K562 (cell line): ENCODE data around the gene NIM1K. TPM values are rescaled to one million over a fixed set of nuclear protein-coding genes. Genes with fewer than 3 reads are reported as not detected.
A peak's percentile ranks its signal among the peaks of the same experiment; 100 is the strongest.

ENCODE experiments used
- ATAC-seq: fragments of 200-7000 bp; cut with Tn5 transposase; 3 replicates; pipeline ENCODE4 v1.9.1; 2020; ENCODE audit warnings: moderate library complexity
- BruUV-seq: library from RNA; stranded (reverse); fragments of 400-500 nt; replicated peaks from 2 replicates; lab custom pipeline; 2021; lab: Mats Ljungman, UMichigan
- CTCF ChIA-PET: fragments of 300-600 bp; formaldehyde crosslinking; extraction: SDS; loops from one replicate; lab custom pipeline; 2021; ENCODE audit warnings: low intra/inter-chr PET ratio; lab: Yijun Ruan, JAX
- POLR2A ChIA-PET: fragments of 300-600, 350-650 bp; sonication (Branson Sonifier 250); formaldehyde crosslinking; extraction: SDS; loops from one replicate; lab custom pipeline; 2021; ENCODE audit warnings: antibody characterized with exemption, inconsistent platforms; lab: Yijun Ruan, JAX
- DNase-seq, 4 experiments: peaks; one replicate each; pipeline versions ENCODE4 v3.0.0 to v3.0.0-alpha.2; 2011 to 2018; ENCODE audit warnings: low spot score in 3 of 4, mixed read lengths in 3 of 4; ENCODE audit errors: extremely low read depth in 1 of 4
- FAIRE-seq: peaks from 2 replicates; lab custom pipeline; 2011; peaks lifted over from hg19 to GRCh38; lab: Jason Lieb, UNC
- H2AFZ ChIP-seq: 2 replicates; pipeline ENCODE4 v1.6.0; 2011; ENCODE audit warnings: low read depth, low read length, control low read depth, inconsistent platforms
- H3K27ac ChIP-seq: fragments of 200-600 bp; 3 replicates; pipeline ENCODE4 v1.8.0; 2011; ENCODE audit warnings: low read depth, mild to moderate bottlenecking, control low read depth, inconsistent platforms, low read length, moderate library complexity, mixed read lengths; ENCODE audit errors: extremely low read depth
- H3K27me3 ChIP-seq, 2 experiments: fragments of 300-600 bp in 1 of 2; 2 replicates in 1 of 2; 3 replicates in 1 of 2; pipeline versions ENCODE4 v1.6.0 to v1.8.0; 2011; ENCODE audit warnings: inconsistent platforms in 2 of 2, low read length in 2 of 2, mild to moderate bottlenecking in 1 of 2, mixed read lengths in 1 of 2, moderate library complexity in 1 of 2; ENCODE audit not compliant: control insufficient read depth in 2 of 2, insufficient read depth in 2 of 2
- H3K36me3 ChIP-seq: fragments of 300-600 bp; 3 replicates; pipeline ENCODE4 v1.8.0; 2011; ENCODE audit warnings: mild to moderate bottlenecking, low read length, inconsistent platforms; ENCODE audit not compliant: control insufficient read depth, insufficient read depth
- H3K4me1 ChIP-seq, 2 experiments: fragments of 200-600 bp in 1 of 2; replicated peaks in 1 of 2; 2 replicates in 1 of 2; 3 replicates in 1 of 2; pipeline versions ENCODE4 v1.5.1 to v1.8.0; 2011; ENCODE audit warnings: inconsistent platforms in 2 of 2, low read length in 2 of 2, mild to moderate bottlenecking in 1 of 2, mixed read lengths in 1 of 2, moderate library complexity in 1 of 2; ENCODE audit not compliant: control insufficient read depth in 2 of 2, insufficient read depth in 2 of 2
- H3K4me2 ChIP-seq: 2 replicates; pipeline ENCODE4 v1.6.1; 2011; ENCODE audit warnings: low read length, control low read depth, inconsistent platforms, mixed read lengths; ENCODE audit not compliant: insufficient read depth
- H3K4me3 ChIP-seq: fragments of 200-600 bp; sonication (generic), shearing (Covaris generic); 2 replicates; pipeline ENCODE4 v1.5.1; 2016; ENCODE audit warnings: control low read depth, inconsistent platforms
- H3K79me2 ChIP-seq: fragments of 200-600 bp; 3 replicates; pipeline ENCODE4 v1.8.0; 2011; ENCODE audit warnings: low read length, inconsistent platforms; ENCODE audit not compliant: control insufficient read depth, insufficient read depth
- H3K9ac ChIP-seq, 2 experiments: 2 replicates each; pipeline versions ENCODE4 v1.6.0 to v1.6.1; 2011; ENCODE audit warnings: low read depth in 2 of 2, low read length in 2 of 2, control low read depth in 1 of 2, inconsistent platforms in 1 of 2, mild to moderate bottlenecking in 1 of 2, mixed read lengths in 1 of 2; ENCODE audit not compliant: insufficient read depth in 1 of 2
- H3K9me1 ChIP-seq: one replicate; pipeline ENCODE4 v1.6.0; 2011; ENCODE audit warnings: inconsistent platforms, mild to moderate bottlenecking, low read length, moderate library complexity; ENCODE audit not compliant: control insufficient read depth, insufficient read depth
- H3K9me3 ChIP-seq: replicated peaks from 2 replicates; pipeline ENCODE4 v1.5.1; 2011; ENCODE audit warnings: low read depth, low read length, inconsistent platforms; ENCODE audit not compliant: control insufficient read depth, insufficient read depth
- H4K20me1 ChIP-seq: replicated peaks from 2 replicates; pipeline ENCODE4 v1.6.1; 2011; ENCODE audit warnings: low read length, inconsistent platforms, mixed read lengths; ENCODE audit not compliant: control insufficient read depth, insufficient read depth
- ARID1B ChIP-seq: fragments of 450-650 bp; IDR thresholded peaks from 2 replicates; pipeline ENCODE4 v1.6.1; 2016; ENCODE audit warnings: antibody characterized with exemption, mild to moderate bottlenecking, inconsistent platforms
- CCAR2 ChIP-seq: fragments of 200-400 bp; formaldehyde crosslinking; IDR thresholded peaks from 2 replicates; pipeline ENCODE4 v1.6.1; 2017; ENCODE audit warnings: mild to moderate bottlenecking, low read depth, low read length
- FOXJ2 ChIP-seq: fragments of 200-800 bp; sonication (Bioruptor generic); IDR thresholded peaks from 2 replicates; pipeline ENCODE4 v1.6.1; 2016; ENCODE audit warnings: missing genetic modification characterization, missing compliant biosample characterization
- PHF21A ChIP-seq: fragments of 450-650 bp; IDR thresholded peaks from 2 replicates; pipeline ENCODE4 v1.6.1; 2017; ENCODE audit warnings: low read depth, borderline replicate concordance
- RAD21 ChIP-seq, 2 experiments: fragments of 250-450 bp in 1 of 2; fragments of 450-650 bp in 1 of 2; sonication (Bioruptor Pico) in 1 of 2; formaldehyde crosslinking in 1 of 2; IDR thresholded peaks in 1 of 2; conservative IDR thresholded peaks in 1 of 2; 2 replicates each; pipeline versions ENCODE4 v1.4.0 to v1.8.0; 2020 to 2022; ENCODE audit warnings: mild to moderate bottlenecking in 2 of 2, moderate library complexity in 1 of 2
- SMC3 ChIP-seq: conservative IDR thresholded peaks from 2 replicates; pipeline ENCODE4 v1.6.1; 2011; ENCODE audit warnings: low read depth, low read length, improper control_type of control experiment; ENCODE audit not compliant: insufficient read depth
- SP2 ChIP-seq: IDR thresholded peaks from 2 replicates; pipeline ENCODE4 v1.6.1; 2011; ENCODE audit warnings: mild to moderate bottlenecking, low read depth, low read length, moderate library complexity; ENCODE audit not compliant: poor library complexity, severe bottlenecking; ENCODE audit errors: extremely low read depth
- WGBS: fragments of 100-300 bp; shearing (Covaris generic); methylation state at CpG from one replicate; pipeline ENCODE4 v1.1.6; 2016; ENCODE audit warnings: low coverage, mixed read lengths; ENCODE audit not compliant: insufficient coverage; ENCODE audit errors: missing lambda C conversion rate; 5-methylcytosine and 5-hydroxymethylcytosine counted together
- in situ Hi-C: fragments of 300-500 bp; cut with MboI; formaldehyde crosslinking; loops from 4 replicates; pipeline ENCODE4 v1.15.0; 2018; ENCODE audit warnings: inconsistent platforms, mixed read lengths
- intact Hi-C: fragments of 100-400 bp; cut with micrococcal nuclease; formaldehyde crosslinking; loops from 2 replicates; pipeline ENCODE4 v1.14.2; 2022
- polyA plus RNA-seq, 8 experiments: library from polyadenylated mRNA; depleted of rRNA in 4 of 8; stranded (reverse) in 5 of 8; unstranded in 3 of 8; fragments of >200 nt; fragmentation: Nextera tagmentation in 2 of 8; fragmentation: Illumina TruSeq in 1 of 8; extraction: Ambion mirVana in 2 of 8; extraction: Trizol in 1 of 8; gene quantifications; 2 replicates each; pipeline versions ENCODE4 v1.2.1 to v1.2.3, GENCODE V29; 2011 to 2014; ENCODE audit warnings: inconsistent platforms in 1 of 8, missing spikeins in 1 of 8
- total RNA-seq, 7 experiments: library from RNA; depleted of rRNA in 6 of 7; stranded (reverse); fragments of >200 nt in 6 of 7; fragmentation: Illumina TruSeq in 2 of 7; extraction: Trizol in 2 of 7; gene quantifications; 2 replicates each; pipeline versions ENCODE4 v1.2.1 to v1.2.3, GENCODE V29; 2011 to 2021; ENCODE audit warnings: low replicate concordance in 1 of 7
- TF ChIP-seq, protein P1 (sequence below): fragments of 450-650 bp; IDR thresholded peaks from 2 replicates; pipeline ENCODE4 v1.6.1; 2016; ENCODE audit warnings: antibody characterized with exemption
- TF ChIP-seq, protein P2 (sequence below): fragments of 450-650 bp; IDR thresholded peaks from 2 replicates; pipeline ENCODE4 v1.6.1; 2016
- TF ChIP-seq, protein P3 (sequence below), 3 experiments: IDR thresholded peaks in 2 of 3; conservative IDR thresholded peaks in 1 of 3; 2 replicates each; pipeline ENCODE4 v1.5.1; 2011 to 2012; ENCODE audit warnings: low read length in 3 of 3, mild to moderate bottlenecking in 3 of 3, control low read depth in 2 of 3, improper control_type of control experiment in 1 of 3, inconsistent platforms in 1 of 3, low read depth in 1 of 3, mixed read lengths in 1 of 3, moderate library complexity in 1 of 3; ENCODE audit not compliant: insufficient read depth in 2 of 3
- TF ChIP-seq, protein P4 (sequence below): fragments of 250-450 bp; sonication (Bioruptor Pico); IDR thresholded peaks from 2 replicates; pipeline ENCODE4 v1.8.0; 2021; ENCODE audit warnings: moderate library complexity, mild to moderate bottlenecking, inconsistent platforms
- TF ChIP-seq, protein P5 (sequence below): fragments of 450-650 bp; IDR thresholded peaks from 2 replicates; pipeline ENCODE4 v1.6.1; 2018; ENCODE audit warnings: mild to moderate bottlenecking, low read depth; ENCODE audit not compliant: partially characterized antibody

The NIM1K gene
- total and polyA plus RNA-seq, 9 of the 15 experiments (the other 6 are each of a cell fraction or from before 2014, with no cell fraction given) = 0.03 to 0.34 (median 0.08) TPM; not detected in 3

DNA sequence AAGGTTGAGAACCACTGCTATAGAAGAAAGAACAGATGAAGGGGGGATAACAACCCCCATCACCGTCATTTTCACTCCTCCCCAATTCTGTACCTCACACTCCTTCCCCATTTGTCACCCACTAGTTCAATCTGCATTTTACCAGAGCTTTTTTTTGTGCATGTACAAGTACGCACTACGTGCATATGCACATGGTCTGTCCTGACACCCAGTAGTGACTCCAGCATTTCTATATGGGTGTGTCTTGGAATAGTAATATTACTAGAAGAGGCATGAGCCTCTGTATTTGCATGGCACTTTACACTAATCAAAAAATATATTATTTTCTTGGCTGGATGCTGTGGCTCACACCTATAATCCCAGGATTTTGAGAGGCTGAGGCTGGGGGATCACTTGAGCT is 38.7 kb downstream of the NIM1K start (continued):
- TF ChIP-seq, protein P1, sequence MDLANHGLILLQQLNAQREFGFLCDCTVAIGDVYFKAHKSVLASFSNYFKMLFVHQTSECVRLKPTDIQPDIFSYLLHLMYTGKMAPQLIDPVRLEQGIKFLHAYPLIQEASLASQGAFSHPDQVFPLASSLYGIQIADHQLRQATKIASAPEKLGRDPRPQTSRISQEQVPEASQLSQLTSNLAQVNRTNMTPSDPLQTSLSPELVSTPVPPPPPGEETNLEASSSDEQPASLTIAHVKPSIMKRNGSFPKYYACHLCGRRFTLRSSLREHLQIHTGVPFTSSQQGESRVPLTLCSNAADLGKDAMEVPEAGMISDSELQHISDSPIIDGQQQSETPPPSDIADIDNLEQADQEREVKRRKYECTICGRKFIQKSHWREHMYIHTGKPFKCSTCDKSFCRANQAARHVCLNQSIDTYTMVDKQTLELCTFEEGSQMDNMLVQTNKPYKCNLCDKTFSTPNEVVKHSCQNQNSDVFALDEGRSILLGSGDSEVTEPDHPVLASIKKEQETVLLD = no peak

DNA sequence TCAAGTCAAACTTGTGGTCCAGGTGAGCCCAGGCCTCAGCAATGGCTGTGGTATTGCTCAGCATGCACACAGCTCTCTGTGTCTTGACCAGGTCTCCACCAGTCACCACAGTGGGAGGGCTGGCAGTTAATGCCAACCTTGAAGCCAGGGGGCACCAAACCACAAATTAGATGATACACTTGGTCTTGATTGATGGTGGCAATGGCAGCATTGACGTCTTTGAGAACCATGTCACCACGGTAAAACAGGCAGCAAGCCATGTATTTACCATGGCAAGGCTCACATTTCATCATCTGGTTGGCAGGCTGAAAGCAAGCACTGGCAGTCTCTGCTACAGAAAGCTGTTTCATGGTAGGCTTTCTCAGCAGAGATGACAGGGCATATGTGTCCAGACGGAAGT is 40.0 kb downstream of the NIM1K start:
- H3K9me3 ChIP-seq = no peaks in the 10 kb centered on the region
- POLR2A ChIA-PET = no interaction called here
- ATAC-seq = peak; percentile 31; the same call in 2 of the 3 replicates
- no peaks in the 10 kb centered on the region for H3K79me2 ChIP-seq
- no peak overlapping the region for H3K9ac ChIP-seq
- BruUV-seq = no TSS peak
- H3K27me3 ChIP-seq = no peaks in the 10 kb centered on the region
- intact Hi-C loops (loop anchor here (1.0 kb wide), 1 partner anchor 157 kb away; no protein-coding TSS in a partner anchor), in situ Hi-C loops (loop anchor here (5.0 kb wide), 1 partner anchor 150 kb away; no protein-coding TSS in a partner anchor)
- WGBS = 9% methylated on average over 3 of the region's 3 CpGs
- H2AFZ ChIP-seq = 0 out of 2 replicates have a peak overlapping the region, but pooled peaks have one; percentile 7
- no peak overlapping the region for H3K4me3 ChIP-seq
- no peak for DNase-seq
- no peak for FAIRE-seq
- CTCF ChIA-PET = no interaction called here
- no peak overlapping the region for H3K27ac ChIP-seq
- no peaks in the 10 kb centered on the region for H4K20me1 ChIP-seq
- no peaks in the 10 kb centered on the region for H3K9me1 ChIP-seq
- H3K36me3 ChIP-seq = no peaks in the 10 kb centered on the region
- H3K4me2 ChIP-seq = no peak overlapping the region
- H3K4me1 ChIP-seq = peaks cover 0 to 2% of the 10 kb centered on the region in 2 experiments; a peak in 1 of 5 replicates
- TF ChIP-seq, protein P2, sequence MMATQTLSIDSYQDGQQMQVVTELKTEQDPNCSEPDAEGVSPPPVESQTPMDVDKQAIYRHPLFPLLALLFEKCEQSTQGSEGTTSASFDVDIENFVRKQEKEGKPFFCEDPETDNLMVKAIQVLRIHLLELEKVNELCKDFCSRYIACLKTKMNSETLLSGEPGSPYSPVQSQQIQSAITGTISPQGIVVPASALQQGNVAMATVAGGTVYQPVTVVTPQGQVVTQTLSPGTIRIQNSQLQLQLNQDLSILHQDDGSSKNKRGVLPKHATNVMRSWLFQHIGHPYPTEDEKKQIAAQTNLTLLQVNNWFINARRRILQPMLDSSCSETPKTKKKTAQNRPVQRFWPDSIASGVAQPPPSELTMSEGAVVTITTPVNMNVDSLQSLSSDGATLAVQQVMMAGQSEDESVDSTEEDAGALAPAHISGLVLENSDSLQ = peak; percentile 61
- TF ChIP-seq, protein P3, sequence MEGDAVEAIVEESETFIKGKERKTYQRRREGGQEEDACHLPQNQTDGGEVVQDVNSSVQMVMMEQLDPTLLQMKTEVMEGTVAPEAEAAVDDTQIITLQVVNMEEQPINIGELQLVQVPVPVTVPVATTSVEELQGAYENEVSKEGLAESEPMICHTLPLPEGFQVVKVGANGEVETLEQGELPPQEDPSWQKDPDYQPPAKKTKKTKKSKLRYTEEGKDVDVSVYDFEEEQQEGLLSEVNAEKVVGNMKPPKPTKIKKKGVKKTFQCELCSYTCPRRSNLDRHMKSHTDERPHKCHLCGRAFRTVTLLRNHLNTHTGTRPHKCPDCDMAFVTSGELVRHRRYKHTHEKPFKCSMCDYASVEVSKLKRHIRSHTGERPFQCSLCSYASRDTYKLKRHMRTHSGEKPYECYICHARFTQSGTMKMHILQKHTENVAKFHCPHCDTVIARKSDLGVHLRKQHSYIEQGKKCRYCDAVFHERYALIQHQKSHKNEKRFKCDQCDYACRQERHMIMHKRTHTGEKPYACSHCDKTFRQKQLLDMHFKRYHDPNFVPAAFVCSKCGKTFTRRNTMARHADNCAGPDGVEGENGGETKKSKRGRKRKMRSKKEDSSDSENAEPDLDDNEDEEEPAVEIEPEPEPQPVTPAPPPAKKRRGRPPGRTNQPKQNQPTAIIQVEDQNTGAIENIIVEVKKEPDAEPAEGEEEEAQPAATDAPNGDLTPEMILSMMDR (IDR thresholded peaks at IDR 0.05 in 2 of 3, conservative IDR thresholded peaks at IDR 0.05 in 1 of 3; ENCODE audit: insufficient read depth in 2 of 3, low read depth in 1 of 3, low read length in 3 of 3) = peak; percentile 21 to 32 (median 29); a peak in 3 of 6 replicates
- TF ChIP-seq, protein P4, sequence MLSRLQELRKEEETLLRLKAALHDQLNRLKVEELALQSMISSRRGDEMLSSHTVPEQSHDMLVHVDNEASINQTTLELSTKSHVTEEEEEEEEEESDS (CRISPR knock-in tag) = no peak
- TF ChIP-seq SMC3 (0 out of 2 replicates have a peak, but pooled peaks have one; percentile 15), RAD21 (CRISPR knock-in tag; conservative IDR thresholded peaks at IDR 0.05 in 1 of 2, IDR thresholded peaks at IDR 0.05 in 1 of 2) (peak in 1 of 2 experiments; percentile 52; a peak in 2 of 4 replicates), SP2 (no peak), ARID1B (no peak), CCAR2 (no peak), PHF21A (no peak), FOXJ2 (tag) (no peak)
- TF ChIP-seq, protein P5, sequence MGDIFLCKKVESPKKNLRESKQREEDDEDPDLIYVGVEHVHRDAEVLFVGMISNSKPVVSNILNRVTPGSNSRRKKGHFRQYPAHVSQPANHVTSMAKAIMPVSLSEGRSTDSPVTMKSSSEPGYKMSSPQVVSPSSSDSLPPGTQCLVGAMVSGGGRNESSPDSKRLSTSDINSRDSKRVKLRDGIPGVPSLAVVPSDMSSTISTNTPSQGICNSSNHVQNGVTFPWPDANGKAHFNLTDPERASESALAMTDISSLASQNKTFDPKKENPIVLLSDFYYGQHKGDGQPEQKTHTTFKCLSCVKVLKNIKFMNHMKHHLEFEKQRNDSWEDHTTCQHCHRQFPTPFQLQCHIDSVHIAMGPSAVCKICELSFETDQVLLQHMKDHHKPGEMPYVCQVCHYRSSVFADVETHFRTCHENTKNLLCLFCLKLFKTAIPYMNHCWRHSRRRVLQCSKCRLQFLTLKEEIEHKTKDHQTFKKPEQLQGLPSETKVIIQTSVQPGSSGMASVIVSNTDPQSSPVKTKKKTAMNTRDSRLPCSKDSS = no peak
